SU-DHL-6 (cell line): ENCODE results near the gene CNKSR3.

Experiments used
- CTCF ChIP-seq: fragments of 200-600 bp; sonication (generic); IDR thresholded peaks from one replicate; pipeline ENCODE4 v1.5.1; 2017; ENCODE audit warnings: antibody characterized with exemption, mild to moderate bottlenecking, low read length, moderate library complexity; ENCODE audit not compliant: insufficient read depth, poor library complexity, severe bottlenecking
- EZH2phosphoT487 ChIP-seq: fragments of 200-600 bp; sonication (generic), shearing (Covaris generic); conservative IDR thresholded peaks from 2 replicates; pipeline ENCODE4 v1.6.1; 2018; ENCODE audit warnings: mild to moderate bottlenecking, antibody characterized with exemption, low read length, moderate library complexity, mixed read lengths

GRCh38 chr6:154432533-154433476 lies 77.7 kb downstream of the CNKSR3 start:
- no peak for TF ChIP-seq CTCF
- TF ChIP-seq EZH2phosphoT487, result no peak
